Neutrophil (primary cell): ENCODE measurements around the gene MCHR1.

Source experiments
- H3K27ac ChIP-seq: fragments of 200-600 bp; sonication (generic); 2 replicates; pipeline ENCODE4 v1.5.1; 2016; ENCODE audit warnings: mild to moderate bottlenecking, moderate library complexity
- H3K27me3 ChIP-seq: fragments of 200-600 bp; sonication (generic); 2 replicates; pipeline ENCODE4 v1.6.0; 2016; ENCODE audit warnings: mild to moderate bottlenecking
- H3K36me3 ChIP-seq: fragments of 200-600 bp; sonication (generic); 2 replicates; pipeline ENCODE4 v1.5.1; 2017
- H3K4me1 ChIP-seq, 2 experiments: fragments of 200-600 bp in 1 of 2; sonication (generic) in 1 of 2; 1 replicate in 1 of 2; 2 replicates in 1 of 2; pipeline versions ENCODE4 v1.5.1 to v1.6.1; 2013 to 2016; ENCODE audit warnings: low read depth in 1 of 2, low read length in 1 of 2, mild to moderate bottlenecking in 1 of 2, moderate library complexity in 1 of 2; ENCODE audit not compliant: control insufficient read depth in 1 of 2, insufficient read depth in 1 of 2
- H3K4me3 ChIP-seq, 2 experiments: fragments of 200-600 bp in 1 of 2; sonication (generic) in 1 of 2; 1 replicate in 1 of 2; 2 replicates in 1 of 2; pipeline ENCODE4 v1.5.1; 2013 to 2016; ENCODE audit warnings: low read depth in 1 of 2, low read length in 1 of 2, mild to moderate bottlenecking in 1 of 2, moderate library complexity in 1 of 2
- H3K9me3 ChIP-seq: fragments of 200-600 bp; sonication (generic); 2 replicates; pipeline ENCODE4 v1.5.1; 2016
- CTCF ChIP-seq: fragments of 200-600 bp; sonication (generic); IDR thresholded peaks from 2 replicates; pipeline ENCODE4 v1.5.1; 2016; ENCODE audit warnings: antibody characterized with exemption

MCHR1 gene

GRCh38 chr22:40687706-40688105 is 8.4 kb downstream of the MCHR1 start:
- H3K4me3 ChIP-seq, result no peak overlapping the region
- H3K27ac ChIP-seq, result no peak overlapping the region
- H3K9me3 ChIP-seq, result no peaks in the 10 kb centered on the region
- TF ChIP-seq CTCF, result no peak
- no peaks in the 10 kb centered on the region for H3K4me1 ChIP-seq
- no peaks in the 10 kb centered on the region for H3K36me3 ChIP-seq
- peaks cover 12% of the 10 kb centered on the region for H3K27me3 ChIP-seq

GRCh38 chr22:40690370-40690769 is 11.1 kb downstream of the MCHR1 start:
- H3K27ac ChIP-seq, result no peak overlapping the region
- no peaks in the 10 kb centered on the region for H3K27me3 ChIP-seq
- TF ChIP-seq CTCF, result no peak
- H3K4me3 ChIP-seq, result no peak overlapping the region
- H3K9me3 ChIP-seq, result no peaks in the 10 kb centered on the region
- no peaks in the 10 kb centered on the region for H3K4me1 ChIP-seq
- no peaks in the 10 kb centered on the region for H3K36me3 ChIP-seq

- Histone ChIP-seq H3K9me3 (no peaks in the 10 kb centered on the region), H3K27me3 (peaks cover 10% of the 10 kb centered on the region), H3K4me3 (no peak overlapping the region), H3K27ac (no peak overlapping the region), H3K4me1 (no peaks in the 10 kb centered on the region), H3K36me3 (no peaks in the 10 kb centered on the region)
- no peak for TF ChIP-seq CTCF
These were observed 12.2 kb downstream of the MCHR1 start for GRCh38 chr22:40691532-40691931.

- H3K27ac ChIP-seq, result no peak overlapping the region
- H3K36me3 ChIP-seq, result no peaks in the 10 kb centered on the region
- peaks cover 12% of the 10 kb centered on the region for H3K27me3 ChIP-seq
- H3K9me3 ChIP-seq, result no peaks in the 10 kb centered on the region
- H3K4me1 ChIP-seq, result no peaks in the 10 kb centered on the region
- no peak for TF ChIP-seq CTCF
- H3K4me3 ChIP-seq, result no peak overlapping the region
These were observed 15.1 kb downstream of the MCHR1 start for GRCh38 chr22:40694411-40694810.

GRCh38 chr22:40701274-40701673 is 22.0 kb downstream of the MCHR1 start:
- TF ChIP-seq CTCF, result no peak
- H3K9me3 ChIP-seq, result no peaks in the 10 kb centered on the region
- H3K27ac ChIP-seq, result no peak overlapping the region
- H3K4me1 ChIP-seq, result no peaks in the 10 kb centered on the region
- peaks cover 5% of the 10 kb centered on the region for H3K27me3 ChIP-seq
- no peak overlapping the region for H3K4me3 ChIP-seq
- no peaks in the 10 kb centered on the region for H3K36me3 ChIP-seq

GRCh38 chr22:40703174-40703573 is 23.9 kb downstream of the MCHR1 start:
- H3K4me3 ChIP-seq, result no peak overlapping the region
- H3K9me3 ChIP-seq, result no peaks in the 10 kb centered on the region
- H3K27ac ChIP-seq, result no peak overlapping the region
- H3K4me1 ChIP-seq, result no peaks in the 10 kb centered on the region
- H3K36me3 ChIP-seq, result no peaks in the 10 kb centered on the region
- H3K27me3 ChIP-seq, result no peaks in the 10 kb centered on the region
- no peak for TF ChIP-seq CTCF
